Endothelial cell of coronary artery (primary cell): ENCODE data around the gene TCAF2. TPM values are rescaled to one million over a fixed set of nuclear protein-coding genes. Genes with fewer than 3 reads are reported as not detected.

Experiments
- total RNA-seq: library from RNA; depleted of rRNA; stranded (reverse); fragments of >200 nt; gene quantifications from 2 replicates; pipeline ENCODE4 v1.2.3, GENCODE V29; 2014

TCAF2 gene
- total RNA-seq: 5.2 and 12.4 TPM in 2 replicates

GRCh38 chr7:143620646-143621045, at the start of gene TCAF2:
TCAF2 (plus strand) TSS chr7:143620974.

GRCh38 chr7:143571501-143571900, 49.3 kb upstream of the TCAF2 start, which contains the start of gene CTAGE15:
CTAGE15 (plus strand) TSS chr7:143571801; CDS start chr7:143571818, 17 bp downstream.

Other genes with a start within 250 kb of the TCAF2 start
- 27.7 and 45.9 TPM in 2 replicates for gene ZYX, start 239.6 kb upstream of the TCAF2 start, total RNA-seq
- gene EPHA1, start 212.1 kb upstream of the TCAF2 start, total RNA-seq: 0.18 TPM in 1 of 2 replicates, not detected in the other
- gene TAS2R60, start 177.5 kb upstream of the TCAF2 start, total RNA-seq: not detected in 2 replicates
- not detected in 2 replicates for gene TAS2R41, start 143.1 kb upstream of the TCAF2 start, total RNA-seq
- 0.09 and 0.38 TPM in 2 replicates for gene CTAGE15, start 49.2 kb upstream of the TCAF2 start, total RNA-seq
- gene CTAGE6, start 136.7 kb downstream of the TCAF2 start, total RNA-seq: 0.18 and 2.2 TPM in 2 replicates